Thymus (tissue), 11 donors: Measurements from ENCODE around the gene LGALS7B. TPM values are rescaled to one million over a fixed set of nuclear protein-coding genes. Genes with fewer than 3 reads are reported as not detected.
A peak's percentile ranks its signal among the peaks of the same experiment; 100 is the strongest.
"Not testable (repeated sequence)": the region's sequence is repeated elsewhere in the genome, so short reads cannot be mapped to it uniquely, and the experiment has no call there.

Experiments
- DNase-seq, 9 donors: peaks; one replicate each; pipeline ENCODE4 v3.0.0-alpha.2; 2013; ENCODE audit warnings: low spot score in 9 of 9, low read depth in 6 of 9, missing footprints in 1 of 9
- H3K27ac ChIP-seq, 2 donors: one replicate each; pipeline ENCODE4 v1.5.1; 2013; ENCODE audit warnings: control low read depth in 1 of 2, low read depth in 1 of 2, low read length in 1 of 2, mild to moderate bottlenecking in 1 of 2, moderate library complexity in 1 of 2
- H3K27me3 ChIP-seq, 2 donors: one replicate each; pipeline ENCODE4 v1.5.1; 2013; ENCODE audit warnings: low read length in 1 of 2; ENCODE audit not compliant: control insufficient read depth in 2 of 2, insufficient read depth in 1 of 2
- H3K36me3 ChIP-seq, 2 donors: one replicate each; pipeline ENCODE4 v1.5.1; 2013; ENCODE audit warnings: low read length in 1 of 2, mild to moderate bottlenecking in 1 of 2, moderate library complexity in 1 of 2; ENCODE audit not compliant: control insufficient read depth in 2 of 2, insufficient read depth in 2 of 2
- H3K4me1 ChIP-seq, 2 donors: one replicate each; pipeline ENCODE4 v1.5.1; 2013; ENCODE audit warnings: low read length in 2 of 2; ENCODE audit not compliant: control insufficient read depth in 2 of 2, insufficient read depth in 2 of 2
- H3K4me3 ChIP-seq, 2 donors: one replicate each; pipeline ENCODE4 v1.5.1; 2013; ENCODE audit warnings: low read length in 2 of 2, control low read depth in 1 of 2, mild to moderate bottlenecking in 1 of 2
- H3K9me3 ChIP-seq, 2 donors: one replicate each; pipeline ENCODE4 v1.5.1; 2013; ENCODE audit warnings: low read length in 1 of 2, mild to moderate bottlenecking in 1 of 2; ENCODE audit not compliant: control insufficient read depth in 2 of 2, insufficient read depth in 1 of 2
- WGBS: extraction: QIAGEN DNeasy Blood & Tissue Kit; methylation state at CpG from one replicate; pipeline ENCODE4 v1.1.7; 2013; 5-methylcytosine and 5-hydroxymethylcytosine counted together
- polyA plus RNA-seq: library from polyadenylated mRNA; stranded (reverse); fragments of 200-250 nt; gene quantifications from one replicate; pipeline ENCODE4 v1.2.3, GENCODE V29; 2013
- total RNA-seq: library from RNA; stranded (reverse); fragments of 120-200 nt; gene quantifications from one replicate; pipeline ENCODE4 v1.2.4, GENCODE V29; 2013
- donor health status: healthy.

Gene LGALS7B
- total and polyA plus RNA-seq, 2 donors: 14.7 to 234 TPM

GRCh38 chr19:38790507-38791403 is 1.8 kb downstream of the LGALS7B start:
- H3K9me3 ChIP-seq, H3K36me3 ChIP-seq, H3K4me1 ChIP-seq, H3K4me3 ChIP-seq, H3K27ac ChIP-seq, DNase-seq: not testable (repeated sequence)
- 89% methylated on average over 16 of the region's 49 CpGs for WGBS
- peaks cover 12 to 23% of the 10 kb centered on the region in 2 donors for H3K27me3 ChIP-seq

DNA sequence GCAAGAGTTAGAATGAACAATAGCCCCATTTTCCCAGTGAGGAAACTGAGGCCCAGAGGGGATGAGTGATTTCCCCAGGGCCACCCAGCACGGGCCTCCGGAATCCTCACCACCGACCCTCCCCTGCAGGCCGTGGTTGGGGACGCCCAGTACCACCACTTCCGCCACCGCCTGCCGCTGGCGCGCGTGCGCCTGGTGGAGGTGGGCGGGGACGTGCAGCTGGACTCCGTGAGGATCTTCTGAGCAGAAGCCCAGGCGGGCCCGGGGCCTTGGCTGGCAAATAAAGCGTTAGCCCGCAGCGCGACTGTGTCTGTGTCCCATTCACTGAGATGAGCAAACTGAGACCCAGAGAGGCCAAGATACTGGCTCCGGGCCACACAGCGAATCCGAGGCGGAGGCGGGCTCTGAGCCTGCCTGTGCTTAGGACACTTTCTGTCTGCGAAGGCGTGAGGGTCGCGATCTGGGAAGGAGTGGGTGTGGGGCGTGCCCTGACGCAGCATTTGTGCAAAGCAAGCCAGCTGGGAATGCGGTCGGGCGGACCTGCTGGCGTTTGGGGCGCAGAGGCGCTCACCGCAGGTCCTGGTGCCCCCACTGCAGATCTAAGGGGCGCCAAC is 2.6 kb downstream of the LGALS7B start:
- H3K36me3 ChIP-seq, H3K4me3 ChIP-seq, H3K27ac ChIP-seq, DNase-seq, H3K9me3 ChIP-seq, H3K4me1 ChIP-seq: not testable (repeated sequence)
- peaks cover 12 to 23% of the 10 kb centered on the region in 2 donors for H3K27me3 ChIP-seq
- no CpG with 5 or more reads among the region's 40 CpGs for WGBS

- DNase-seq: peak in 3 of 9 donors; percentile 19 to 40 (median 20)
- Histone ChIP-seq H3K4me3 (peak overlapping the region; percentile 20 to 21), H3K27ac (peak overlapping the region; percentile 68 to 82), H3K4me1 (peaks cover 3 to 6% of the 10 kb centered on the region in 2 donors), H3K27me3 (peaks cover 12 to 23% of the 10 kb centered on the region in 2 donors), H3K9me3 (no peaks in the 10 kb centered on the region), H3K36me3 (no peaks in the 10 kb centered on the region)
- WGBS: 15% methylated on average over 62 of the region's 71 CpGs
Observed at GRCh38 chr19:38792250-38793111, 3.5 kb downstream of the LGALS7B start.

DNA sequence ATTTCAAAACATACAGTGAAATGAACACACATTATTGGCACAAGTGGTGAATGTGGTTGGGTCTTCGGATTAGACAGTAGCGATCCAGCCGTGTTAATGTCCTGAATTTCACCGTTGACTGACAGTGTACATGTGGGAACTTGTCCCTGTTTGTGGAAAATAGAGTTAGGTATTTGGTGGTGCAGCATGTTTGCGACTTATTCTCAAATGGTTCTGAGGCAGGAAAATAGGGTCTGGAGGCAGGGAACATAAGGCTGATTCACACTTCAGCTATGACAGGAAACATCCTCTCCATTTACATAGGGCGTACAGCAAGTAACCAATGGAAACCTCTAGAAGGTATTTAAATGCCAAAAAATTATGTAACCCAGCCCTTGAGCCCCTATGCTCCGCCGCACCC is 4.2 kb downstream of the LGALS7B start:
- H3K4me1 ChIP-seq: peaks cover 3 to 6% of the 10 kb centered on the region in 2 donors
- WGBS: 89% methylated on average over 8 of the region's 8 CpGs
- no peak overlapping the region for H3K4me3 ChIP-seq
- no peaks in the 10 kb centered on the region for H3K36me3 ChIP-seq
- peak in 1 of 9 donors; percentile 15 for DNase-seq
- H3K27ac ChIP-seq: peak overlapping the region in 1 of 2 donors; percentile 68
- H3K27me3 ChIP-seq: peaks cover 12 to 23% of the 10 kb centered on the region in 2 donors
- H3K9me3 ChIP-seq: no peaks in the 10 kb centered on the region

DNA sequence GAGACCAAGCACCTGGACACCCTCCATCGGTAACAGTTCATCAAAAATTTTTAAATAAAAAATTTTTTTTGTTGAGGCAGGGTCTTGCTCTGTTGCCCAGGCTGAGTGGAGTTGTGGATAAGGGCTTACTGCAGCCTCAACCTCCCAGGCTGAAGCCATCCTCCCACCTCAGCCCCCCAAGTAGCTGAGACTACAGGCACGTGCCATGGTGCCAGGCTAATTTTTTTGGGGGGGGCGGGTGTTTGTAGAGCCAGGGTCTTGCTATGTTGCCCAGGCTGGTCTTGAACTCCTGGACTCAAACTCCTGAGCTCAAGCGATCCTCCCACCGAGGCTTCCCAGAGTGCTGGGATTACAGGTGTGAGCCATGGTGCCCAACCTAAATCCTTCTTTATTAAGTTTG is 4.7 kb downstream of the LGALS7B start:
- Histone ChIP-seq H3K27ac (no peak overlapping the region), H3K36me3 (no peaks in the 10 kb centered on the region), H3K4me3 (no peak overlapping the region), H3K4me1 (peaks cover 3 to 6% of the 10 kb centered on the region in 2 donors), H3K27me3 (peaks cover 12 to 23% of the 10 kb centered on the region in 2 donors), H3K9me3 (no peaks in the 10 kb centered on the region)
- over 99% methylated on average over 5 of the region's 5 CpGs for WGBS
- no peak for DNase-seq

DNA sequence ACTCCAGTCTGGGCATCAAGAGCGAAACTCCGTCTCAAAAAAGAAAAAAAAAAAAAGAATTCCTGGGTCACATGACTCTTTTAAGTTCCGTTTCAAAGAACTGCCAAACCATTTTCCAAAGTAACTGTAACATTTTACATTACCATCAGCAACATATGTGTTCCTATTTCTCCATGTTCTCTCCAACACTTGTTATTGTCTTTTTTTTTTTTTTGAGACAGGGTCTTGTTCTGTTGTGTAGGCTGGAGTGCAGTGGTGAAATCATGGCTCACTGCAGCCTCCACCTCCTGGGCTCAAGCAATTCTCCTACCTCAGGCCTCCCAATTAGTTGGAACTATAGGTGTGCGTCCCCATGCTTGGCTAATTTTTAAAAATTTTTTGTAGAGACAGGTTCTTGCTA is 6.5 kb downstream of the LGALS7B start:
- H3K36me3 ChIP-seq: no peaks in the 10 kb centered on the region
- H3K4me1 ChIP-seq: peaks cover 3 to 6% of the 10 kb centered on the region in 2 donors
- no peaks in the 10 kb centered on the region for H3K9me3 ChIP-seq
- H3K4me3 ChIP-seq: no peak overlapping the region
- 96% methylated on average over 4 of the region's 4 CpGs for WGBS
- no peak for DNase-seq
- peaks cover 12 to 23% of the 10 kb centered on the region in 2 donors for H3K27me3 ChIP-seq
- no peak overlapping the region for H3K27ac ChIP-seq

DNA sequence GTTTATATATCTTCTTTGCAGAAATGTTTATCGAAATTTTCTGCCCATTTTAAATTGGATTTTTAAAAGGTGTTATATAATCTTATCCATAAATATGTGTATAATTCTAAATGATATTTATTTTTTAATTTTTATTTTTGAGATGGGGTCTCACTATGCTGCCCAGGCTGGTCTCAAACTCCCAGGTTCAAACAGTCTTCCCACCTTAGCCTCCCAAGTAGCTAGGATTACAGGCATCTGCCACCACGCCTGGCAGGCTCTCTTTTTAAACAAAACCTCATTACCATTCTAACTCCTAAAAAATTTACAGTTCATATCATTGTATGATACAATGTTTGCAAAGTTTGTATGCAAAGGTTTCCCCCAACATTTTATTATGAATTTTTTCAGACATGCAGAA is 7.2 kb downstream of the LGALS7B start:
- H3K4me1 ChIP-seq: peaks cover 3 to 6% of the 10 kb centered on the region in 2 donors
- WGBS: 93% methylated on average over 2 of the region's 2 CpGs

GRCh38 chr19:38797781-38798180 is 8.8 kb downstream of the LGALS7B start:
- 96% methylated on average over 31 of the region's 33 CpGs for WGBS
- H3K36me3 ChIP-seq, H3K27ac ChIP-seq, H3K9me3 ChIP-seq, H3K4me3 ChIP-seq, DNase-seq, H3K4me1 ChIP-seq: not testable (repeated sequence)
- peaks cover 6 to 15% of the 10 kb centered on the region in 2 donors for H3K27me3 ChIP-seq

More for the DNA sequence above, 7.2 kb downstream of the LGALS7B start:
- H3K4me3 ChIP-seq: no peak overlapping the region
- H3K36me3 ChIP-seq: no peaks in the 10 kb centered on the region
- H3K27ac ChIP-seq: no peak overlapping the region
- peaks cover 12 to 23% of the 10 kb centered on the region in 2 donors for H3K27me3 ChIP-seq
- DNase-seq: no peak
- no peaks in the 10 kb centered on the region for H3K9me3 ChIP-seq
